PC-9 (cell line): ENCODE data around the gene C5orf52. TPM values are rescaled to one million over a fixed set of nuclear protein-coding genes. Genes with fewer than 3 reads are reported as not detected.

Source experiments
- BruUV-seq: library from RNA; stranded (reverse); fragments of 400-500 nt; replicated peaks from 2 replicates; lab custom pipeline; 2021; lab: Mats Ljungman, UMichigan
- CTCF ChIA-PET: fragments of 300-600 bp; sonication (Branson Sonifier 250); formaldehyde crosslinking; loops from one replicate; lab custom pipeline; 2022; ENCODE audit warnings: antibody characterized with exemption; lab: Charles Lee
- POLR2A ChIA-PET: fragments of 300-600 bp; sonication (Branson Sonifier 250); formaldehyde crosslinking; loops from one replicate; lab custom pipeline; 2022; ENCODE audit warnings: antibody characterized with exemption; ENCODE audit not compliant: unreplicated experiment; lab: Charles Lee
- DNase-seq, 2 experiments: peaks; one replicate each; pipeline versions ENCODE4 v3.0.0 to v3.0.0-alpha.2; 2015 to 2022; ENCODE audit warnings: mixed read lengths in 1 of 2
- H2AFZ ChIP-seq: fragments of 200-600 bp; sonication (generic); 2 replicates; pipeline ENCODE4 v1.8.1; 2017; ENCODE audit warnings: antibody characterized with exemption
- H3F3A ChIP-seq: fragments of 200-600 bp; sonication (generic); 2 replicates; pipeline ENCODE4 v1.8.1; 2017; ENCODE audit warnings: antibody characterized with exemption, mild to moderate bottlenecking, low read depth; ENCODE audit not compliant: insufficient read depth
- H3K27ac ChIP-seq: fragments of 200-600 bp; sonication (generic); 2 replicates; pipeline ENCODE4 v1.6.1; 2016; ENCODE audit warnings: mixed run types
- H3K27me3 ChIP-seq: fragments of 200-600 bp; sonication (generic); 2 replicates; pipeline ENCODE4 v1.6.1; 2016; ENCODE audit warnings: low read depth, mixed run types; ENCODE audit not compliant: insufficient read depth
- H3K36me3 ChIP-seq: fragments of 200-600 bp; sonication (generic); 2 replicates; pipeline ENCODE4 v1.6.1; 2016; ENCODE audit warnings: low read depth, mixed run types
- H3K4me1 ChIP-seq: fragments of 200-600 bp; sonication (generic); replicated peaks from 2 replicates; pipeline ENCODE4 v1.6.1; 2016; ENCODE audit warnings: mixed run types; ENCODE audit not compliant: insufficient read depth
- H3K4me2 ChIP-seq: fragments of 200-600 bp; sonication (generic); 2 replicates; pipeline ENCODE4 v1.6.1; 2017; ENCODE audit warnings: mixed run types
- H3K4me3 ChIP-seq: fragments of 200-600 bp; sonication (generic); 2 replicates; pipeline ENCODE4 v1.6.1; 2016; ENCODE audit warnings: mixed run types
- H3K79me2 ChIP-seq: fragments of 200-600 bp; sonication (generic); 2 replicates; pipeline ENCODE4 v1.6.1; 2017; ENCODE audit warnings: low read depth, mixed run types
- H3K9me2 ChIP-seq: fragments of 200-600 bp; sonication (generic); 2 replicates; pipeline ENCODE4 v1.8.1; 2017; ENCODE audit warnings: mild to moderate bottlenecking; ENCODE audit not compliant: insufficient read depth
- H3K9me3 ChIP-seq: fragments of 200-600 bp; sonication (generic); 2 replicates; pipeline ENCODE4 v1.8.1; 2016; ENCODE audit warnings: low read depth; ENCODE audit not compliant: insufficient read depth
- H4K20me1 ChIP-seq: fragments of 200-600 bp; sonication (generic); 2 replicates; pipeline ENCODE4 v1.8.1; 2017; ENCODE audit not compliant: insufficient read depth
- CTCF ChIP-seq: fragments of 200-600 bp; sonication (generic); conservative IDR thresholded peaks from 2 replicates; pipeline ENCODE4 v1.6.1; 2017; ENCODE audit warnings: mixed run types, antibody characterized with exemption, mild to moderate bottlenecking, moderate library complexity
- EZH2 ChIP-seq: fragments of 200-600 bp; sonication (generic); IDR thresholded peaks from 2 replicates; pipeline ENCODE4 v1.8.0; 2017; ENCODE audit warnings: antibody characterized with exemption, low read depth
- intact Hi-C: fragments of 100-400 bp; cut with micrococcal nuclease; formaldehyde crosslinking; loops from one replicate; pipeline ENCODE4 v1.10.0; 2022; ENCODE audit not compliant: unreplicated experiment
- total RNA-seq: library from RNA; stranded (reverse); gene quantifications from 2 replicates; pipeline ENCODE4 v1.2.3, GENCODE V29; 2021

The C5orf52 gene
- total RNA-seq, 1 experiment from 2014 or later, result not detected

GRCh38 chr5:157652377-157652692, 19.0 kb upstream of the C5orf52 start, which contains the start of gene SOX30:
Gene SOX30 (minus strand): TSS chr5:157652438. CDS start chr5:157652078, 360 bp downstream.
- peak within 1 kb of the TSS; percentile 36; the same call in 1 of the 2 replicates for H3K4me2 ChIP-seq
- H3K9me2 ChIP-seq, result no peaks in the 10 kb centered on the region
- TF ChIP-seq CTCF (no peak), EZH2 (no peak)
- no peak within 1 kb of the TSS; the same call in 1 of the 2 replicates for H3K4me3 ChIP-seq
- BruUV-seq, result no TSS peak
- no peaks in the 10 kb centered on the region for H3K27me3 ChIP-seq
- H4K20me1 ChIP-seq, result no peaks in the 10 kb centered on the region
- H2AFZ ChIP-seq, result no peak within 1 kb of the TSS
- DNase-seq, result no peak
- H3K27ac ChIP-seq, result no peak within 1 kb of the TSS
- intact Hi-C loops, result loop anchor here (5.0 kb wide), 1 partner anchor 65 kb away; no protein-coding TSS in a partner anchor
- H3K4me1 ChIP-seq, result no peaks in the 10 kb centered on the region
- H3K9me3 ChIP-seq, result peaks cover 34% of the 10 kb centered on the region
- no peaks in the 10 kb centered on the region for H3K79me2 ChIP-seq
- ChIA-PET POLR2A (no interaction called here), CTCF (no interaction called here)
- H3K36me3 ChIP-seq, result no peaks in the 10 kb centered on the region
- no peaks in the 10 kb centered on the region for H3F3A ChIP-seq

- ChIA-PET POLR2A (no interaction called here), CTCF (no interaction called here)
- peaks cover 44% of the 10 kb centered on the region for H3K9me3 ChIP-seq
- no peak overlapping the region for H3K27ac ChIP-seq
- no peak overlapping the region for H3K4me3 ChIP-seq
- no peaks in the 10 kb centered on the region for H3K9me2 ChIP-seq
- H4K20me1 ChIP-seq, result no peaks in the 10 kb centered on the region
- BruUV-seq, result no TSS peak
- no peak overlapping the region for H2AFZ ChIP-seq
- no peaks in the 10 kb centered on the region for H3K4me1 ChIP-seq
- H3K4me2 ChIP-seq, result no peak overlapping the region
- no peak for DNase-seq
- H3K27me3 ChIP-seq, result no peaks in the 10 kb centered on the region
- H3K79me2 ChIP-seq, result no peaks in the 10 kb centered on the region
- intact Hi-C loops, result no loop called here
- no peaks in the 10 kb centered on the region for H3F3A ChIP-seq
- H3K36me3 ChIP-seq, result no peaks in the 10 kb centered on the region
- TF ChIP-seq EZH2, result no peak
- no peak for TF ChIP-seq CTCF
These were observed 13.8 kb upstream of the C5orf52 start for GRCh38 chr5:157657516-157657915.

- no peak for TF ChIP-seq CTCF
- Histone ChIP-seq H3K9me3 (peaks cover 35% of the 10 kb centered on the region), H3K9me2 (no peaks in the 10 kb centered on the region), H2AFZ (no peak overlapping the region), H3K4me2 (no peak overlapping the region), H4K20me1 (no peaks in the 10 kb centered on the region), H3K36me3 (no peaks in the 10 kb centered on the region), H3K4me3 (no peak overlapping the region), H3K79me2 (no peaks in the 10 kb centered on the region), H3F3A (no peaks in the 10 kb centered on the region), H3K4me1 (no peaks in the 10 kb centered on the region), H3K27me3 (no peaks in the 10 kb centered on the region), H3K27ac (no peak overlapping the region)
- no peak for DNase-seq
- no TSS peak for BruUV-seq
- POLR2A ChIA-PET, result no interaction called here
- intact Hi-C loops, result no loop called here
- CTCF ChIA-PET, result no interaction called here
These were observed 12.4 kb upstream of the C5orf52 start for GRCh38 chr5:157658893-157659292.
